Dermis microvascular lymphatic vessel endothelial cell (primary cell): ENCODE measurements around the gene MED25. TPM values are rescaled to one million over a fixed set of nuclear protein-coding genes. Genes with fewer than 3 reads are reported as not detected.

Experiments used
- DNase-seq, 2 donors: peaks; one replicate each; pipeline versions ENCODE4 v3.0.0 to v3.0.0-alpha.2; 2010; ENCODE audit warnings: low read depth in 2 of 2
- total RNA-seq: library from RNA; depleted of rRNA; stranded (reverse); fragments of >200 nt; gene quantifications from 2 replicates; pipeline ENCODE4 v1.2.1, GENCODE V29; 2014

Gene MED25
- total RNA-seq, 1 donor from 2014 or later: 7.6 TPM

- DNase-seq: no peak
Observed at GRCh38 chr19:49872245-49873128, 54.4 kb downstream of the MED25 start.

- DNase-seq: no peak
Observed at GRCh38 chr19:49873129-49873521, 55.0 kb downstream of the MED25 start.

GRCh38 chr19:49873834-49874233, 55.7 kb downstream of the MED25 start:
- no peak for DNase-seq

GRCh38 chr19:49874503-49875157, 56.5 kb downstream of the MED25 start:
- no peak for DNase-seq

- DNase-seq: no peak
Observed at GRCh38 chr19:49875177-49875576, 57.1 kb downstream of the MED25 start.

- peak in 1 of 2 donors; percentile 62 for DNase-seq
Observed at GRCh38 chr19:49875857-49876421, 57.9 kb downstream of the MED25 start.

- DNase-seq: peak; percentile 98 to 99
Observed at GRCh38 chr19:49876422-49877019, 58.4 kb downstream of the MED25 start.

- DNase-seq: peak; percentile 100
Observed at GRCh38 chr19:49877020-49877878, 59.2 kb downstream of the MED25 start, which contains the start of the genes AKT1S1 and TBC1D17. TSS of gene AKT1S1 (minus strand) at chr19:49877355. CDS start at chr19:49873295, 4,060 bp downstream. TSS of gene TBC1D17 (plus strand) at chr19:49877702. CDS start at chr19:49877724, 22 bp downstream.

GRCh38 chr19:49877879-49878743, 60.0 kb downstream of the MED25 start:
- DNase-seq: peak; percentile 91 to 98

- no peak for DNase-seq
Observed at GRCh38 chr19:49878744-49879070, 60.6 kb downstream of the MED25 start.

GRCh38 chr19:49879243-49879963, 61.3 kb downstream of the MED25 start:
- DNase-seq: peak in 1 of 2 donors; percentile 24

- no peak for DNase-seq
Observed at GRCh38 chr19:49880162-49880869, 62.2 kb downstream of the MED25 start.

GRCh38 chr19:49881186-49881585, 63.1 kb downstream of the MED25 start:
- no peak for DNase-seq

GRCh38 chr19:49881672-49882394, 63.7 kb downstream of the MED25 start:
- DNase-seq: no peak

- DNase-seq: no peak
Observed at GRCh38 chr19:49882643-49883042, 64.6 kb downstream of the MED25 start.

GRCh38 chr19:49883094-49883493, 65.0 kb downstream of the MED25 start:
- no peak for DNase-seq

- DNase-seq: no peak
Observed at GRCh38 chr19:49884109-49884508, 66.0 kb downstream of the MED25 start.

GRCh38 chr19:49884760-49885159, 66.7 kb downstream of the MED25 start:
- DNase-seq: no peak
